ENCODE data around the gene GLI3. TPM values are rescaled to one million over a fixed set of nuclear protein-coding genes. Genes with fewer than 3 reads are reported as not detected.

GLI3 gene
- total and polyA plus RNA-seq, 2 of the 8 experiments (the other 6 are each of a cell fraction or from before 2014, with no cell fraction given) = 8.0 to 31.1 TPM

DNA sequence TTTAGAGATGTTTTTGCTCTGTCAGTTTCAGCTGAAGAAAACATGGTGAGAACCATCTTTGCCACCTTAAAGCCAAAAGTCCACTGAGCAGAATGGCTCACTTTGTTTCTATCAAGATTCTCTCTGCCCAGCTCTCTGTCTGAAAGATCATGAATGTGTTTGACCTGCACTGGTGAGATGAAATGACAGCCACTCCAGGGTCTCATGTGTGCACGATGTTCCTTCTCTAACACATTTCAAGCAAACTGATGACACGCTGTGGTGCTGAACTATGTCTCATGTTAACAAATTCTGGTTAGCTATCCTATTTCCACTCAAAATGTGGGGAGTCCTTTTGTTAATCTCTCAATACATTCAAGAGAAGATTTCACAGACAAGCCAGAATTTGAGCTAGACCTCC is 260.6 kb downstream of the GLI3 start:
- no peak overlapping the region for H2BK120ac ChIP-seq (replicated peaks; ENCODE audit: low read depth, low read length)
- WGBS, 2 experiments (ENCODE audit: extremely low coverage in 1 of 2, insufficient coverage in 1 of 2, insufficient read length in 1 of 2, insufficient replicate concordance in 2 of 2, low coverage in 1 of 2, low lambda C conversion rate in 2 of 2, missing lambda C conversion rate in 1 of 2) = 97% methylated on average over 2 of the region's 2 CpGs; no CpG with 5 or more reads in 1 of the 2 experiments
- H3K18ac ChIP-seq (ENCODE audit: extremely low read depth, low read length) = no peak overlapping the region
- H3K23ac ChIP-seq (ENCODE audit: insufficient read length) = no peak overlapping the region
- DNase-seq (ENCODE audit: low read depth in 1 of 2, low spot score in 2 of 2) (no peak), FAIRE-seq (no peak)
- no peak overlapping the region for H4K91ac ChIP-seq (replicated peaks; ENCODE audit: insufficient read length, low read length)
- no peak overlapping the region for H4K5ac ChIP-seq (ENCODE audit: insufficient read length, low read depth, low read length)
- H3K23me2 ChIP-seq (ENCODE audit: low read depth, low read length) = no peaks in the 10 kb centered on the region
- H4K8ac ChIP-seq (ENCODE audit: extremely low read depth, insufficient read depth, low read length) = no peak overlapping the region
- no peak overlapping the region for H3K4me3 ChIP-seq (ENCODE audit: extremely low read depth in 1 of 4, insufficient read depth in 2 of 4, low read depth in 3 of 4, low read length in 4 of 4)
- H3K9ac ChIP-seq (replicated peaks in 1 of 4; ENCODE audit: extremely low read depth in 1 of 4, low read depth in 3 of 4, low read length in 3 of 4) = no peak overlapping the region
- ChIA-PET CTCF (ENCODE audit: partially characterized antibody) (interaction anchor here (0.5 to 9.2 kb wide), 21 partner anchors 10 to 724 kb away, joined by 3 to 117 read pairs (median 8); no protein-coding TSS in a partner anchor), POLR2A (ENCODE audit: partially characterized antibody) (no interaction called here)
- H4K20me1 ChIP-seq (replicated peaks in 1 of 2; ENCODE audit: control insufficient read depth in 1 of 2, insufficient read depth in 2 of 2, low read length in 2 of 2) = peaks cover 0 to 2% of the 10 kb centered on the region in 2 experiments
- no peak overlapping the region for H3K4me2 ChIP-seq (ENCODE audit: insufficient read depth in 1 of 2, low read depth in 2 of 2, low read length in 2 of 2)
- no peaks in the 10 kb centered on the region for H3K79me2 ChIP-seq (ENCODE audit: control insufficient read depth in 1 of 2, insufficient read depth in 2 of 2, low read length in 2 of 2)
- no peaks in the 10 kb centered on the region for H3K79me1 ChIP-seq (ENCODE audit: low read depth, low read length)
- H3K27ac ChIP-seq (ENCODE audit: low read depth, low read length) = no peak overlapping the region
- no peak overlapping the region for H2AK5ac ChIP-seq (ENCODE audit: low read depth, low read length)
- no peak overlapping the region for H2BK12ac ChIP-seq (ENCODE audit: low read depth, low read length)
- no peaks in the 10 kb centered on the region for H3K27me3 ChIP-seq (replicated peaks in 1 of 4; ENCODE audit: control insufficient read depth in 3 of 4, extremely low read depth in 1 of 4, insufficient read depth in 3 of 4, low read length in 3 of 4)
- peaks cover 0 to 11% (median 4%) of the 10 kb centered on the region in 4 experiments; a peak in 5 of 7 replicates for H3K4me1 ChIP-seq (replicated peaks in 1 of 4; ENCODE audit: control insufficient read depth in 3 of 4, insufficient read depth in 4 of 4, low read length in 3 of 4)
- H3K36me3 ChIP-seq (ENCODE audit: control insufficient read depth in 2 of 4, insufficient read depth in 4 of 4, low read length in 3 of 4) = peaks cover 0 to 8% (median 3%) of the 10 kb centered on the region in 4 experiments; a peak in 5 of 8 replicates
- H2BK5ac ChIP-seq (ENCODE audit: low read depth, low read length) = no peak overlapping the region
- no peak overlapping the region for H3K14ac ChIP-seq (ENCODE audit: insufficient read length)
- no peak overlapping the region for H2BK15ac ChIP-seq (ENCODE audit: low read length)
- H3K56ac ChIP-seq (replicated peaks; ENCODE audit: insufficient read length, low read depth, low read length) = no peak overlapping the region
- no peak overlapping the region for H3K4ac ChIP-seq (replicated peaks; ENCODE audit: insufficient read length, low read depth, low read length)
- H3K9me3 ChIP-seq (ENCODE audit: insufficient read depth in 2 of 2, low read depth in 1 of 2, low read length in 1 of 2) = no peaks in the 10 kb centered on the region
- H2AFZ ChIP-seq (ENCODE audit: low read length) = no peak overlapping the region
- H2BK20ac ChIP-seq (ENCODE audit: low read length) = no peak overlapping the region
- TF ChIP-seq MAX (IDR thresholded peaks at IDR 0.05) = no peak
- TF ChIP-seq NANOG (IDR thresholded peaks at IDR 0.05; ENCODE audit: insufficient read depth, low read depth, low read length, poor library complexity, severe bottlenecking) = no peak
- no peak for TF ChIP-seq KDM4A (IDR thresholded peaks at IDR 0.05; ENCODE audit: low read depth, low read length, severe bottlenecking)
- TF ChIP-seq BCL11A (IDR thresholded peaks at IDR 0.05; ENCODE audit: low read depth in 2 of 2, low read length in 2 of 2) = no peak
- no peak for TF ChIP-seq CBX5 (IDR thresholded peaks at IDR 0.05; ENCODE audit: low read depth, low read length)
